Keratinocyte (primary cell): Measurements from ENCODE around the gene NELL1. TPM values are rescaled to one million over a fixed set of nuclear protein-coding genes. Genes with fewer than 3 reads are reported as not detected.

Experiments
- DNase-seq: peaks from one replicate; pipeline ENCODE4 v3.0.0-alpha.2; 2011; ENCODE audit warnings: low read depth, missing footprints, low spot score
- FAIRE-seq: peaks from 2 replicates; lab custom pipeline; 2011; peaks lifted over from hg19 to GRCh38; lab: Jason Lieb, UNC
- H2AFZ ChIP-seq: 2 replicates; pipeline ENCODE4 v1.6.0; 2012; ENCODE audit warnings: low read length, control low read depth, inconsistent platforms; ENCODE audit not compliant: control insufficient read depth
- H3K27ac ChIP-seq: 2 replicates; pipeline ENCODE4 v1.5.1; 2011; ENCODE audit warnings: low read length; ENCODE audit not compliant: control insufficient read depth, insufficient read depth
- H3K27me3 ChIP-seq: 3 replicates; pipeline ENCODE4 v1.6.0; 2011; ENCODE audit warnings: low read length; ENCODE audit not compliant: control insufficient read depth, insufficient read depth; ENCODE audit errors: extremely low read depth
- H3K36me3 ChIP-seq, 2 experiments: 2 replicates in 1 of 2; 3 replicates in 1 of 2; pipeline ENCODE4 v1.5.1; 2011; ENCODE audit warnings: low read length in 2 of 2, mild to moderate bottlenecking in 1 of 2; ENCODE audit not compliant: control insufficient read depth in 2 of 2, insufficient read depth in 2 of 2; ENCODE audit errors: extremely low read depth in 1 of 2
- H3K4me1 ChIP-seq: 3 replicates; pipeline ENCODE4 v1.5.1; 2011; ENCODE audit warnings: low read length; ENCODE audit not compliant: control insufficient read depth, insufficient read depth; ENCODE audit errors: extremely low read depth
- H3K4me2 ChIP-seq: 3 replicates; pipeline ENCODE4 v1.6.0; 2011; ENCODE audit warnings: low read depth, low read length; ENCODE audit not compliant: control insufficient read depth, insufficient read depth; ENCODE audit errors: extremely low read depth
- H3K4me3 ChIP-seq, 3 experiments: fragments of 200-600 bp in 1 of 3; sonication (generic) in 1 of 3; 2 replicates in 2 of 3; 3 replicates in 1 of 3; pipeline ENCODE4 v1.5.1; 2011 to 2016; ENCODE audit warnings: low read length in 3 of 3, mild to moderate bottlenecking in 3 of 3, control low read depth in 2 of 3, inconsistent platforms in 1 of 3, low read depth in 1 of 3, mixed read lengths in 1 of 3, mixed run types in 1 of 3, moderate library complexity in 1 of 3; ENCODE audit not compliant: control insufficient read depth in 2 of 3, insufficient read depth in 2 of 3; ENCODE audit errors: extremely low read depth in 1 of 3
- H3K79me2 ChIP-seq: 2 replicates; pipeline ENCODE4 v1.6.0; 2012; ENCODE audit warnings: low read length; ENCODE audit not compliant: control insufficient read depth, insufficient read depth
- H3K9ac ChIP-seq: 3 replicates; pipeline ENCODE4 v1.6.0; 2011; ENCODE audit warnings: low read length; ENCODE audit not compliant: control insufficient read depth, insufficient read depth; ENCODE audit errors: extremely low read depth
- H3K9me1 ChIP-seq: 3 replicates; pipeline ENCODE4 v1.6.0; 2011; ENCODE audit warnings: low read length; ENCODE audit not compliant: control insufficient read depth, insufficient read depth; ENCODE audit errors: extremely low read depth
- H3K9me3 ChIP-seq: 2 replicates; pipeline ENCODE4 v1.5.1; 2012; ENCODE audit warnings: low read depth, low read length; ENCODE audit not compliant: control insufficient read depth
- H4K20me1 ChIP-seq: 3 replicates; pipeline ENCODE4 v1.6.0; 2011; ENCODE audit warnings: low read length; ENCODE audit not compliant: control insufficient read depth, insufficient read depth; ENCODE audit errors: extremely low read depth
- EZH2 ChIP-seq: IDR thresholded peaks from one replicate; pipeline ENCODE4 v1.6.1; 2012; ENCODE audit warnings: inconsistent platforms, mild to moderate bottlenecking, low read length, moderate library complexity
- dilution Hi-C: fragments of 300-500 bp; cut with MboI; formaldehyde crosslinking; loops from one replicate; pipeline ENCODE4 v1.7.0; 2020; ENCODE audit warnings: low sequenced_read_pairs; ENCODE audit not compliant: extremely low pct_ligation_motif_present
- polyA plus RNA-seq, 5 experiments: library from polyadenylated mRNA; depleted of rRNA in 3 of 5; stranded (reverse) in 3 of 5; stranded (forward) in 1 of 5; unstranded in 1 of 5; fragments of >200 nt; gene quantifications; 1 replicate in 1 of 5; 2 replicates in 3 of 5; 3 replicates in 1 of 5; pipeline versions ENCODE4 v1.2.1 to v1.2.3, GENCODE V29; 2011 to 2012; ENCODE audit warnings: missing spikeins in 2 of 5, low read depth in 1 of 5, low replicate concordance in 1 of 5
- TF ChIP-seq, protein P1 (sequence below), 3 experiments: IDR thresholded peaks in 1 of 3; conservative IDR thresholded peaks in 1 of 3; optimal IDR thresholded peaks in 1 of 3; 2 replicates in 2 of 3; 3 replicates in 1 of 3; pipeline versions ENCODE3 to v1.5.1; 2011; ENCODE audit warnings: low read length in 3 of 3, mild to moderate bottlenecking in 3 of 3, moderate library complexity in 2 of 3, control low read depth in 1 of 3, inconsistent platforms in 1 of 3; ENCODE audit not compliant: insufficient read depth in 2 of 3; ENCODE audit errors: extremely low read depth in 1 of 3

The NELL1 gene
- polyA plus RNA-seq, 1 donor (not counting 4 experiments of a cell fraction or from before 2014, with no cell fraction given) = not detected

DNA sequence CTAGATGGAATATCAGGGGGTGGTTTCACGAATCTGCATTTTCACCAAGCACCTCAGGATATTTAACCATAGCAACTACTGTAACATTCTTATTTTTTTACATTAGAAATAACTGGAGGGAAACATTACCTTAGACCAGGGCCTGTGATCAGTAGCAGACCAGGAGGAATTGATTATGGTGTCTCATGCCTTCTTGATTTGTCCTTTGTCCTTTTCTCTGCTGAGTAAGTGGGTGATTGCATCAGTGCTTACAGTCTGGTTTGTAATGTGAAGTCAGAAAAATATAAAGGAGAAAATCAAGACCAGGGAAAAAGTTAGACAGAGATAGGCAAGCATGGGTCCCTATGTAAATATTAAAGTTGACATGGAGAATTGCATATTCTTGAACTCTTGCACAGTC lies 703.3 kb downstream of the NELL1 start:
- DNase-seq = no peak
- H2AFZ ChIP-seq = no peak overlapping the region
- dilution Hi-C loops = no loop called here

DNA sequence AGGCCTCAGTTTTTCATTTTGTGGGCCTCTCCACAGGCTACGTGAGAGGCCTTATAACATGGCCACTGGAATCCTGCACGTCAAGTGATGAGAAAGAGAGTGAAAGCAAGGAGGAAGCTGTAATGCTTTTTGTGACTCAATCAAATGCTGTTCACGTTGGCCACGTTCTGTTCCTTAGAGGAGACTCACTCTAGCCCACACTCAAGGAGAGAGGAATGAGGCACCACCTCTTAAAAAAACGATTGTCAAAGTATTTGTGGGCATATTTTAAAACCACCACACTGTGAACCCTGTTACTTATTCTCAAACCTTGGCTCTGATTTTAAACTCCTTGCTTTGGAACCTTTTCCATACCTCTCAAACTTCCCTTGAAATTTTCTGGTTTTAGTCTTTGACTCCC lies 705.0 kb downstream of the NELL1 start:
- no peaks in the 10 kb centered on the region for H3K9me1 ChIP-seq
- TF ChIP-seq, protein P1, sequence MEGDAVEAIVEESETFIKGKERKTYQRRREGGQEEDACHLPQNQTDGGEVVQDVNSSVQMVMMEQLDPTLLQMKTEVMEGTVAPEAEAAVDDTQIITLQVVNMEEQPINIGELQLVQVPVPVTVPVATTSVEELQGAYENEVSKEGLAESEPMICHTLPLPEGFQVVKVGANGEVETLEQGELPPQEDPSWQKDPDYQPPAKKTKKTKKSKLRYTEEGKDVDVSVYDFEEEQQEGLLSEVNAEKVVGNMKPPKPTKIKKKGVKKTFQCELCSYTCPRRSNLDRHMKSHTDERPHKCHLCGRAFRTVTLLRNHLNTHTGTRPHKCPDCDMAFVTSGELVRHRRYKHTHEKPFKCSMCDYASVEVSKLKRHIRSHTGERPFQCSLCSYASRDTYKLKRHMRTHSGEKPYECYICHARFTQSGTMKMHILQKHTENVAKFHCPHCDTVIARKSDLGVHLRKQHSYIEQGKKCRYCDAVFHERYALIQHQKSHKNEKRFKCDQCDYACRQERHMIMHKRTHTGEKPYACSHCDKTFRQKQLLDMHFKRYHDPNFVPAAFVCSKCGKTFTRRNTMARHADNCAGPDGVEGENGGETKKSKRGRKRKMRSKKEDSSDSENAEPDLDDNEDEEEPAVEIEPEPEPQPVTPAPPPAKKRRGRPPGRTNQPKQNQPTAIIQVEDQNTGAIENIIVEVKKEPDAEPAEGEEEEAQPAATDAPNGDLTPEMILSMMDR (optimal IDR thresholded peaks at IDR 0.05 in 1 of 3, IDR thresholded peaks at IDR 0.05 in 1 of 3, conservative IDR thresholded peaks at IDR 0.05 in 1 of 3; ENCODE audit: extremely low read depth in 1 of 3, insufficient read depth in 2 of 3, low read length in 3 of 3) = no peak
- TF ChIP-seq EZH2 = no peak
- no peak overlapping the region for H2AFZ ChIP-seq
- H3K27ac ChIP-seq = no peak overlapping the region
- dilution Hi-C loops = no loop called here
- H3K4me1 ChIP-seq = no peaks in the 10 kb centered on the region
- H3K4me2 ChIP-seq = no peak overlapping the region
- no peak overlapping the region for H3K9ac ChIP-seq
- H3K79me2 ChIP-seq = no peaks in the 10 kb centered on the region
- H4K20me1 ChIP-seq = no peaks in the 10 kb centered on the region
- DNase-seq = no peak
- H3K27me3 ChIP-seq = no peaks in the 10 kb centered on the region
- no peaks in the 10 kb centered on the region for H3K9me3 ChIP-seq
- FAIRE-seq = no peak
- no peak overlapping the region for H3K4me3 ChIP-seq
- no peaks in the 10 kb centered on the region for H3K36me3 ChIP-seq

More for the DNA sequence above, 703.3 kb downstream of the NELL1 start:
- Histone ChIP-seq H3K27me3 (no peaks in the 10 kb centered on the region), H3K4me1 (no peaks in the 10 kb centered on the region), H3K9me3 (no peaks in the 10 kb centered on the region), H3K4me3 (no peak overlapping the region), H3K36me3 (no peaks in the 10 kb centered on the region), H3K9ac (no peak overlapping the region), H4K20me1 (no peaks in the 10 kb centered on the region), H3K4me2 (no peak overlapping the region), H3K9me1 (no peaks in the 10 kb centered on the region), H3K79me2 (no peaks in the 10 kb centered on the region), H3K27ac (no peak overlapping the region)
- no peak for TF ChIP-seq EZH2
- TF ChIP-seq, protein P1 (optimal IDR thresholded peaks at IDR 0.05 in 1 of 3, IDR thresholded peaks at IDR 0.05 in 1 of 3, conservative IDR thresholded peaks at IDR 0.05 in 1 of 3; ENCODE audit: extremely low read depth in 1 of 3, insufficient read depth in 2 of 3, low read length in 3 of 3) = no peak
- no peak for FAIRE-seq
